Adrenal gland (tissue), 5 donors: Measurements from ENCODE around the gene TWIST2.

Experiments
- POLR2A ChIP-seq, 2 donors: fragments of 450-650 bp; IDR thresholded peaks; one replicate each; pipeline ENCODE4 v1.6.1; 2017; ENCODE audit warnings: antibody characterized with exemption in 2 of 2, mild to moderate bottlenecking in 2 of 2, moderate library complexity in 1 of 2
- TF ChIP-seq, protein P1 (sequence below), 6 experiments: fragments of 450-650 bp in 4 of 6; fragments of 200-600 bp in 2 of 6; sonication (generic) in 1 of 6; IDR thresholded peaks; 1 replicate in 5 of 6; 2 replicates in 1 of 6; pipeline versions ENCODE4 v1.5.1 to v1.8.0; 2016 to 2021; ENCODE audit warnings: antibody characterized with exemption in 6 of 6, mild to moderate bottlenecking in 2 of 6, moderate library complexity in 1 of 6
- donor health status: DM: no; HTN: no; CAD: no.

- TF ChIP-seq, protein P1, sequence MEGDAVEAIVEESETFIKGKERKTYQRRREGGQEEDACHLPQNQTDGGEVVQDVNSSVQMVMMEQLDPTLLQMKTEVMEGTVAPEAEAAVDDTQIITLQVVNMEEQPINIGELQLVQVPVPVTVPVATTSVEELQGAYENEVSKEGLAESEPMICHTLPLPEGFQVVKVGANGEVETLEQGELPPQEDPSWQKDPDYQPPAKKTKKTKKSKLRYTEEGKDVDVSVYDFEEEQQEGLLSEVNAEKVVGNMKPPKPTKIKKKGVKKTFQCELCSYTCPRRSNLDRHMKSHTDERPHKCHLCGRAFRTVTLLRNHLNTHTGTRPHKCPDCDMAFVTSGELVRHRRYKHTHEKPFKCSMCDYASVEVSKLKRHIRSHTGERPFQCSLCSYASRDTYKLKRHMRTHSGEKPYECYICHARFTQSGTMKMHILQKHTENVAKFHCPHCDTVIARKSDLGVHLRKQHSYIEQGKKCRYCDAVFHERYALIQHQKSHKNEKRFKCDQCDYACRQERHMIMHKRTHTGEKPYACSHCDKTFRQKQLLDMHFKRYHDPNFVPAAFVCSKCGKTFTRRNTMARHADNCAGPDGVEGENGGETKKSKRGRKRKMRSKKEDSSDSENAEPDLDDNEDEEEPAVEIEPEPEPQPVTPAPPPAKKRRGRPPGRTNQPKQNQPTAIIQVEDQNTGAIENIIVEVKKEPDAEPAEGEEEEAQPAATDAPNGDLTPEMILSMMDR (IDR thresholded peaks at IDR 0.05), result no peak
- TF ChIP-seq POLR2A (IDR thresholded peaks at IDR 0.05), result no peak
Observed at GRCh38 chr2:238801791-238802190, 46.1 kb upstream of the TWIST2 start.
